ENCODE results near the gene SCYL1. TPM values are rescaled to one million over a fixed set of nuclear protein-coding genes. Genes with fewer than 3 reads are reported as not detected.

The SCYL1 gene
- total and polyA plus RNA-seq, 4 donors, result 41.8 to 87.5 (median 81.9) TPM

DNA sequence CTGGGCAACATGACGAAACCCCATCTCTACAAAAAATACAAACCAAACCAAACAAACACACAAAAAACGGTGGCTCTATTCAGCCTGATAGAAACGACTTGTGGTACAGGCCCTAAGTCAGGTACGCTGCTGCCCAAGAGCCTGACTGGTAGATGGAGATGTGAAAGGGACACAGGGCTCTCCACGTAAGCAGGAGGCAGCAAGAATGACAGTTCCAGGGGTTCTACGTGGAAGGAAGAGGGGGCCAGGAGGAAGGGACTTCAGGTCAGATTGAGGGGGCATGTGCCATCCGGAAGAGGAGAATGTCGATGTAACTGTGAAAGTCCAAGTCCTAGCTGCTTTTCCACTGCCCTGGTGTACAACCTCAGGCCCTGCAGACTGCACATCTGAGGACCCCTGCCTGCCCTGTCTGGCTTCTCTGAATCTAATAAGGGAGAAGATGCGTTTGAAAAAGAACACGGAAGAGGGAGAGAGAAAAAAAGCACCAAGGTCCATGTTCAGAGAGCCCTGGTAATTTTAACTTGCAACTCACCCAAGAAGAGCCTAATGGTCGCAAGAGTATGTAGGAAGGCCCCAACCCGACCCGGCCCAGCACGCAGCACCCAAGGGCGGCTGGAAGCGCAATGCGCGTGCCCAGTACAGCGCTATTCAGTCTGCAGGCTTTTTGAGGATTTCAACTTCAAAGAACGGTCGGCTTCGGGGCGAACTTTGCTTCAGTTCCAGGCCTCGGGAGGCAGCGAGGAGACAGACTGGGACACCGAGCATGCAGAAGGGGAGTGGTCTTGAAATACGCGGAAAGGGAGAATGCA lies 44.5 kb downstream of the SCYL1 start:
- 7% methylated on average over 27 of the region's 28 CpGs for WGBS (ENCODE audit: insufficient coverage)
- no peaks in the 10 kb centered on the region for H3K9me3 ChIP-seq (ENCODE audit: control insufficient read depth, insufficient read depth, low read length)

DNA sequence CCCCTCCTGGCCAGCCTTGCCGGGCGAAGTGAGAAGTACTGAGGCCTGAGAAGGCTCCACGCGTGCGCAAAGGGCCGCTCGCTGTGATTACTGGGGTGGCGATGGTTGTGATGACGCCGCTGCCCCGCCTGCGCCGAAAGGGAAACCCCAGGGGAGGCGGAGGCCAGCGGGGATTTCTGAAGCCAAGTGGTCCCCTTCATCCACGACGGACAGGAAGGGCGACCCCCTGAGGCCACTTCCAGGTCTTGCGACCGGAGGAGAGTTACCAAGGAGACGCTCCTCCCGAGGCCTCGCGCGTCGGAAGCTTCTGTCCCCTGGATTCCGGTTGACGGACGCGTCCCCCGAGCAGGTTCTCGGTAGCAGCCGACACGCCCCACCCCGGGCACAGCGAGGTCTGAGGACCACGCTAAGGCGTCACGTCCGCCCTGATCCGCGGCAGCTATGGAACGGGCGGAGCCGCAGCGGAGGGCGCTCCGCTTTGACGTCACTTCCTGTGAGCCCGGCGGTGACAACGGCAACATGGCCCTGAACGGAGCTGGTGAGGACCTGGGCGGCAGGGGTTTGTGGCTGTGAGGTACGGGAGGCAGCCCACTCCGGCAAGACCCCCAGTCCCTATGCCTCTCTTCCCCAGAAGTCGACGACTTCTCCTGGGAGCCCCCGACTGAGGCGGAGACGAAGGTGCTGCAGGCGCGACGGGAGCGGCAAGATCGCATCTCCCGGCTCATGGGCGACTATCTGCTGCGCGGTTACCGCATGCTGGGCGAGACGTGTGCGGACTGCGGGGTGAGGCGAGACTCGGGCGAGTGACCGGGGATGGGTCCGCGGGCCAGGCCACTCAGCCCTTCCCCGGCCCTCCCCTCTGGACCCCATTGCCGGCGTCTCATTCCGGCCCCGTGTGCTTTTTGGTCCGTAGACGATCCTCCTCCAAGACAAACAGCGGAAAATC lies 45.4 kb downstream of the SCYL1 start, which contains the start of gene ZNRD2:
ZNRD2 (plus strand) TSS at position 505 of the 946 bp plus-strand sequence; CDS start at position 520, 15 bp downstream.
- under 1% methylated on average over 88 of the region's 89 CpGs for WGBS (ENCODE audit: insufficient coverage)
- peaks cover 58% of the 10 kb centered on the region for H3K4me1 ChIP-seq (ENCODE audit: control insufficient read depth, insufficient read depth, low read length)

More for the DNA sequence above, 44.5 kb downstream of the SCYL1 start:
- Histone ChIP-seq H3K4me1 (ENCODE audit: control insufficient read depth, insufficient read depth, low read length) (peaks cover 50% of the 10 kb centered on the region), H3K27ac (ENCODE audit: low read depth, low read length) (peak overlapping the region; percentile 98), H3K27me3 (ENCODE audit: control insufficient read depth, insufficient read depth, low read length) (no peaks in the 10 kb centered on the region), H3K36me3 (ENCODE audit: control insufficient read depth, insufficient read depth, low read length) (peaks cover 28% of the 10 kb centered on the region), H3K4me3 (ENCODE audit: low read depth, low read length) (peak overlapping the region; percentile 97)
- no peak for DNase-seq (ENCODE audit: low read depth in 4 of 6, low spot score in 6 of 6)

DNA sequence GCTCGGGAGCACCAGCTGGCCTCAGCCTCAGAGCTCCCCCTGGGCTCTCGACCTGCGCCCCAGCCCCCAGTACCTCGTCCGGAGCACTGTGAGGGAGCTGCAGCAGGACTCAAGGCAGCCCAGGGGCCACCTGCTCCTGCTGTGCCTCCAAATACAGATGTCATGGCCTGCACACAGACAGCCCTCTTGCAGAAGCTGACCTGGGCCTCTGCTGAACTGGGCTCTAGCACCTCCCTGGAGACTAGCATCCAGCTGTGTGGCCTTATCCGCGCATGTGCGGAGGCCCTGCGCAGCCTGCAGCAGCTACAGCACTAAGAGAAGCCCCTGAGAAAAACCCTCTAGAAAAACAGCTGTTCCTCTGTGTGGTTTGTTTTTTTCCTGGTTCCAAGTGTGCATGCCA lies 46.5 kb downstream of the SCYL1 start:
- Histone ChIP-seq H3K4me1 (ENCODE audit: control insufficient read depth, insufficient read depth, low read length) (peaks cover 65% of the 10 kb centered on the region), H3K4me3 (ENCODE audit: low read depth, low read length) (peak overlapping the region; percentile 97), H3K36me3 (ENCODE audit: control insufficient read depth, insufficient read depth, low read length) (peaks cover 38% of the 10 kb centered on the region), H3K27me3 (ENCODE audit: control insufficient read depth, insufficient read depth, low read length) (peaks cover 5% of the 10 kb centered on the region), H3K9me3 (ENCODE audit: control insufficient read depth, insufficient read depth, low read length) (no peaks in the 10 kb centered on the region), H3K27ac (ENCODE audit: low read depth, low read length) (peak overlapping the region; percentile 50)
- WGBS (ENCODE audit: insufficient coverage), result 81% methylated on average over 9 of the region's 9 CpGs
- no peak for DNase-seq (ENCODE audit: low read depth in 4 of 6, low spot score in 6 of 6)

More for the DNA sequence above, 45.4 kb downstream of the SCYL1 start, which contains the start of gene ZNRD2:
- Histone ChIP-seq H3K27me3 (ENCODE audit: control insufficient read depth, insufficient read depth, low read length) (peaks cover 1% of the 10 kb centered on the region), H3K36me3 (ENCODE audit: control insufficient read depth, insufficient read depth, low read length) (peaks cover 35% of the 10 kb centered on the region), H3K4me3 (ENCODE audit: low read depth, low read length) (peak within 1 kb of the TSS; percentile 97), H3K9me3 (ENCODE audit: control insufficient read depth, insufficient read depth, low read length) (no peaks in the 10 kb centered on the region), H3K27ac (ENCODE audit: low read depth, low read length) (peak within 1 kb of the TSS; percentile 98)
- DNase-seq (ENCODE audit: low read depth in 4 of 6, low spot score in 6 of 6), result peak; percentile 90 to 99 (median 94)

DNA sequence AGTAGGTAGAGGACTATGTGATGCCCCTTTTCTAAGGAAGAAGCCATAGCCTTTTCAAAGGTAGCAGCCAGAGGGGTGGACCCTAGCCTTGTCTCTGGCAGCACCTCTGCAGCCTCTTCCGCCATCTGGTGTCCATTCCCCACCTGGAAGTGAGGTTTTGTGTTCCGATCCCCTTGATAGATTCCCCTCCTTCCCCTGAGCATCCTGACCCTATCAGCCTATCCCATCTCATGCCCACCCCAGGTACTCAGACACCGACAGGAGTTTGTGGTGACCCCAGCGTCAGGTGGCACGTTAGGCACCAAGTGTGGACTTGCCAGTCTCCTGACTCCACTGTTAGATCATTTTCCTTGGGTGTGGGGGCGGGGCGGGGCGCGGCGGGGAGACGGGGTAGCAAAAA lies 47.1 kb downstream of the SCYL1 start:
- H3K4me1 ChIP-seq (ENCODE audit: control insufficient read depth, insufficient read depth, low read length), result peaks cover 70% of the 10 kb centered on the region
- H3K4me3 ChIP-seq (ENCODE audit: low read depth, low read length), result peak overlapping the region; percentile 97
- peaks cover 40% of the 10 kb centered on the region for H3K36me3 ChIP-seq (ENCODE audit: control insufficient read depth, insufficient read depth, low read length)
- DNase-seq (ENCODE audit: low read depth in 4 of 6, low spot score in 6 of 6), result peak in 2 of 6 donors; percentile 64 to 65
- WGBS (ENCODE audit: insufficient coverage), result 2% methylated on average over 9 of the region's 11 CpGs
- peaks cover 8% of the 10 kb centered on the region for H3K27me3 ChIP-seq (ENCODE audit: control insufficient read depth, insufficient read depth, low read length)
- peak overlapping the region; percentile 50 for H3K27ac ChIP-seq (ENCODE audit: low read depth, low read length)
- H3K9me3 ChIP-seq (ENCODE audit: control insufficient read depth, insufficient read depth, low read length), result no peaks in the 10 kb centered on the region

DNA sequence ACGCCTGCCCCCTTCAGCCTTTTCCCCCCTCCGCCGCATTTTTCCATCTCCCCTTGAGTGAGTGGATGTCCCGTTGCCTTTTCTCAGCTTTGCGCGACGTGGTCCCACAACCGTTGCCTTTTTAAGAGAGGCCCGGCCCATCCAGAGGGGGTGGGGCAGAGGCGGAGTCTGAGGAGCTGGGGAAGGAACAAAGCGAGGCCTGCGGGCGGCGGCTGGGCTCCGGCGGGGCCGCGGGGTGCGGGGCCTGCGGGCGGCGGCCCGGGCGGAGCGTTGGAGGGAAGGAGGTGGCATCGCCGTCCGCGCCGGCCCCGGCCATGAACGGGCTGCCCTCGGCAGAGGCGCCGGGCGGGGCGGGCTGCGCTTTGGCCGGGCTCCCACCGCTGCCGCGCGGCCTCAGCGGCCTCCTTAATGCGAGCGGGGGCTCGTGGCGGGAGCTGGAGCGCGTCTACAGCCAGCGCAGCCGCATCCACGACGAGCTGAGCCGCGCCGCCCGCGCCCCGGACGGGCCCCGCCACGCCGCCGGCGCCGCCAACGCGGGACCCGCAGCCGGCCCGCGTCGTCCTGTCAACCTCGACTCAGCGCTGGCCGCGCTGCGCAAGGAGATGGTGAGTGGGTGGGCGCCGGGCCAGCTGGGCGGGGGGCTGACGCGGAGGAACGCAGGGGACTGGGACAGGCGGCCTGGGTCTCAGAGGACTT lies 47.6 kb downstream of the SCYL1 start, which contains the start of gene FAM89B:
FAM89B (plus strand) TSS at position 183 of the 696 bp plus-strand sequence; CDS start at position 315, 132 bp downstream.
- Histone ChIP-seq H3K27ac (ENCODE audit: low read depth, low read length) (peak within 1 kb of the TSS; percentile 67), H3K27me3 (ENCODE audit: control insufficient read depth, insufficient read depth, low read length) (peaks cover 8% of the 10 kb centered on the region), H3K9me3 (ENCODE audit: control insufficient read depth, insufficient read depth, low read length) (no peaks in the 10 kb centered on the region), H3K4me1 (ENCODE audit: control insufficient read depth, insufficient read depth, low read length) (peaks cover 76% of the 10 kb centered on the region), H3K36me3 (ENCODE audit: control insufficient read depth, insufficient read depth, low read length) (peaks cover 46% of the 10 kb centered on the region), H3K4me3 (ENCODE audit: low read depth, low read length) (peak within 1 kb of the TSS; percentile 97)
- WGBS (ENCODE audit: insufficient coverage), result 0% methylated on average over 81 of the region's 86 CpGs
- DNase-seq (ENCODE audit: low read depth in 4 of 6, low spot score in 6 of 6), result peak in 4 of 6 donors; percentile 79 to 97 (median 92)

DNA sequence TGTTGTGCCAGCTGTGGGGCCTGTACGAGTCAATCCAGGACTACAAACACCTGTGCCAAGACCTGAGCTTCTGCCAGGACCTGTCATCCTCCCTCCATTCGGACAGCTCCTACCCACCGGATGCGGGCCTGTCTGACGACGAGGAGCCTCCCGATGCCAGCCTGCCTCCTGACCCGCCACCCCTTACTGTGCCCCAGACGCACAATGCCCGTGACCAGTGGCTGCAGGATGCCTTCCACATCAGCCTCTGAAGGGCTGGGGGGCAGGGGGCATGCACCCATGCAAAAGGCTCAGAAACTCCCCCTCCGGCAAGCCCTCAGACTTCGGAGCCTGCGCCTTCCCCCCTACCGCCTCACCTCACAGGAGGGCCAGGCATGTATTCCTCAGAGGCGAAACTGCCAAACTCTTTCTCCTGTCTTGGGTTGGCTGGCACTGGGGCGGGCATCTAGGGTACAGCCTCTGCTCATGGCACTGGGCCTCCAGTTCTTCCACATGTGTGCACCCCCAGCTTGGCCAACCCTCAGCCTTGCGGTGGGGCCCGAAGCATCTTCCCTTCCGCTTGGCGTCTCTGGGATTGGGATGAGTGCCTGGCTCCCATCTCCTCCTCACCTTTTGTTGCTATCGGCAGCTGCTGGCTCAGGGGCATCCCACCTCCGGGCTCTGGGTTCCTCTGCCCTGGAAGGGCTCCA lies 48.7 kb downstream of the SCYL1 start:
- Histone ChIP-seq H3K9me3 (ENCODE audit: control insufficient read depth, insufficient read depth, low read length) (no peaks in the 10 kb centered on the region), H3K27ac (ENCODE audit: low read depth, low read length) (peak overlapping the region; percentile 67), H3K27me3 (ENCODE audit: control insufficient read depth, insufficient read depth, low read length) (peaks cover 8% of the 10 kb centered on the region), H3K4me1 (ENCODE audit: control insufficient read depth, insufficient read depth, low read length) (peaks cover 83% of the 10 kb centered on the region), H3K36me3 (ENCODE audit: control insufficient read depth, insufficient read depth, low read length) (peaks cover 40% of the 10 kb centered on the region), H3K4me3 (ENCODE audit: low read depth, low read length) (peak overlapping the region; percentile 46)
- no peak for DNase-seq (ENCODE audit: low read depth in 4 of 6, low spot score in 6 of 6)
- 55% methylated on average over 21 of the region's 22 CpGs for WGBS (ENCODE audit: insufficient coverage)

DNA sequence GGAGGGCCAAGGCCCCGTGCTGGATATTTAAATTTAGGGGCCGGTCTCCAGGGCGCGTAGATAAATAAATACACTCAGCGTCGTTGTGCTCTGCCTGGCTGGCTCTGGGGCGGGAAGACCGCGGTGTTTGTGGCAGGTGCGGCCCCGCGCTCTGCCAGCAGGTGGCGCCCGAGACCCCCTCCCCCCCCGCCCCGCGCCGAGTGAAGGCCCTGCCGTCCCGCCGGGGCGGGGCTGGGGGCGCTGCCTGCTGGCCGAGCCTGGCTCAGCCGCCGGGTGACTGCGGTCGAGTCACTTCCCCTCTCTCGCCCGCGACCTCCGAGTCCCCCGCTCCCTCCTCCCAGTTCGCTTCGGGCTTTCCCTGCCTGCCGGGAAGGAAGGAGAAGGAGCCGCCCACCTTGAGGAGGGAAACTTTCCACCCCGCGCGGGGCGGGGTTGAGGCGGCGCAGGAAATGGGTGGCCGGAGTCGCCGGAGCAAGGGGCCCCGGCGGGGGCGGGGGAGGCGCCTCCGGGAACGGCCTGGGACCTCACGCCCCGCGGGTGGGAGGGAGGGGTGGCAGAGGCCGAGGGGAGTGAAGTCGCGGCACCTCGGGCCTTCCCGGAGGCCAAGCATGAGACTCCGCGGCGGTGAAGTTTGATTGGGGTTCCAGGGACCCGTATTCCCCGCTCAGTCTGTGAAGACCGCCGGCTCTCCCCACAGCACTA lies 49.4 kb downstream of the SCYL1 start:
- H3K27ac ChIP-seq (ENCODE audit: low read depth, low read length), result peak overlapping the region; percentile 67
- H3K4me1 ChIP-seq (ENCODE audit: control insufficient read depth, insufficient read depth, low read length), result peaks cover 76% of the 10 kb centered on the region
- no peaks in the 10 kb centered on the region for H3K9me3 ChIP-seq (ENCODE audit: control insufficient read depth, insufficient read depth, low read length)
- DNase-seq (ENCODE audit: low read depth in 4 of 6, low spot score in 6 of 6), result peak in 2 of 6 donors; percentile 63 to 89
- 5% methylated on average over 54 of the region's 67 CpGs for WGBS (ENCODE audit: insufficient coverage)
- peak overlapping the region; percentile 46 for H3K4me3 ChIP-seq (ENCODE audit: low read depth, low read length)
- H3K27me3 ChIP-seq (ENCODE audit: control insufficient read depth, insufficient read depth, low read length), result peaks cover 8% of the 10 kb centered on the region
- peaks cover 46% of the 10 kb centered on the region for H3K36me3 ChIP-seq (ENCODE audit: control insufficient read depth, insufficient read depth, low read length)

DNA sequence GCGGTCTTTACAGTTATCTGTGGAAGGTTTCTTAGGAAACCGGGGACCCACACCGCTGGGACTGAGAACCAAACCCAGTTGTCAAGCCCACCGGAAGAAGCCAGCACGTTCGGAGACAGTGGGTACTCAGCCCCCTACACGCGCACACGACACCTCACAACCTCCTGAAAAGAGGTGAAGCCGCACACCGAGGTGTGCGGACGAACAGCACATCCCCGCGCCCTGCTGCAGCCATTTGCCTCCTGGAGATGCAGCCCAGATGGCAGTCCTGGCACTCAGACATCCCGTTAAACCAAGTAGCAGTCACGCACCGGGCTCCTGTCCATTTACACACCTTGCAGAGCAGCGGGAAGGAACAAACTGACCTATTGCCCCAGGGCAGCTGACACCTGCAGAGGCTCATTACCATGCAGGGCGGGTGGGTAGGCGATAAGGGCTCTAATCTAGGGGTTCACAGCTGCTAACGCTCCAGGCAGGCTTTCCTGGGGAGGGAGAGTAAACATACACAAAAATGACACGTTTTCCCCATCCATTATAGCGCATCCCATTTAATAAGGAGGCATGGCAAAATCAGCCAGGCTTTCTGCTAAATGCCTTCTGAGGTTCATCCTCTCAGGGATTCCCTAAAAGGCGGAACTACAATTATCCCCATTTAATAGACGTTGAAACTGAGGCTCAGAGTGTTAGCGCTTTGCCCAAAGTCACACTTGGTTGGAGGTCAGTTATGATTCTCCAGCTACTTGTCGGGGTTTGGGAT lies 50.1 kb downstream of the SCYL1 start:
- peaks cover 52% of the 10 kb centered on the region for H3K36me3 ChIP-seq (ENCODE audit: control insufficient read depth, insufficient read depth, low read length)
- peak overlapping the region; percentile 64 for H3K27ac ChIP-seq (ENCODE audit: low read depth, low read length)
- DNase-seq (ENCODE audit: low read depth in 4 of 6, low spot score in 6 of 6), result no peak
- peaks cover 70% of the 10 kb centered on the region for H3K4me1 ChIP-seq (ENCODE audit: control insufficient read depth, insufficient read depth, low read length)
- no peaks in the 10 kb centered on the region for H3K9me3 ChIP-seq (ENCODE audit: control insufficient read depth, insufficient read depth, low read length)
- H3K4me3 ChIP-seq (ENCODE audit: low read depth, low read length), result peak overlapping the region; percentile 21
- H3K27me3 ChIP-seq (ENCODE audit: control insufficient read depth, insufficient read depth, low read length), result peaks cover 8% of the 10 kb centered on the region
- WGBS (ENCODE audit: insufficient coverage), result 54% methylated on average over 22 of the region's 28 CpGs

Measured in spinal cord (tissue), 10 donors.